Astrocyte (in vitro differentiated cells and primary cell): ENCODE measurements around the gene LZTS3. TPM values are rescaled to one million over a fixed set of nuclear protein-coding genes. Genes with fewer than 3 reads are reported as not detected.

Source experiments
- DNase-seq: peaks from one replicate; pipeline ENCODE4 v3.0.0-alpha.2; 2010; ENCODE audit warnings: low read depth
- FAIRE-seq: peaks from 2 replicates; lab custom pipeline; 2011; peaks lifted over from hg19 to GRCh38; lab: Jason Lieb, UNC
- H2AFZ ChIP-seq: 2 replicates; pipeline ENCODE4 v1.6.0; 2012; ENCODE audit warnings: low read depth, low read length, inconsistent platforms
- H3K27ac ChIP-seq: 2 replicates; pipeline ENCODE4 v1.5.1; 2011; ENCODE audit warnings: low read depth, low read length, inconsistent platforms
- H3K27me3 ChIP-seq: 2 replicates; pipeline ENCODE4 v1.6.0; 2011; ENCODE audit warnings: low read length, inconsistent platforms; ENCODE audit not compliant: insufficient read depth
- H3K36me3 ChIP-seq: 2 replicates; pipeline ENCODE4 v1.5.1; 2011; ENCODE audit warnings: low read length, inconsistent platforms; ENCODE audit not compliant: insufficient read depth
- H3K4me1 ChIP-seq: 2 replicates; pipeline ENCODE4 v1.5.1; 2011; ENCODE audit warnings: low read length, inconsistent platforms; ENCODE audit not compliant: insufficient read depth
- H3K4me2 ChIP-seq: 2 replicates; pipeline ENCODE4 v1.6.0; 2012; ENCODE audit warnings: low read length, inconsistent platforms
- H3K4me3 ChIP-seq: 2 replicates; pipeline ENCODE4 v1.5.1; 2011; ENCODE audit warnings: low read depth, mild to moderate bottlenecking, low read length, inconsistent platforms; ENCODE audit not compliant: insufficient read depth
- H3K79me2 ChIP-seq: 2 replicates; pipeline ENCODE4 v1.6.0; 2012; ENCODE audit warnings: mild to moderate bottlenecking, low read length, inconsistent platforms; ENCODE audit not compliant: insufficient read depth
- H3K9ac ChIP-seq: 2 replicates; pipeline ENCODE4 v1.6.0; 2012; ENCODE audit warnings: mild to moderate bottlenecking, low read length, inconsistent platforms
- H3K9me3 ChIP-seq: 2 replicates; pipeline ENCODE4 v1.5.1; 2012; ENCODE audit warnings: low read depth, mild to moderate bottlenecking, low read length, inconsistent platforms; ENCODE audit not compliant: insufficient read depth
- H4K20me1 ChIP-seq: 2 replicates; pipeline ENCODE4 v1.6.0; 2012; ENCODE audit warnings: low read length, inconsistent platforms; ENCODE audit not compliant: insufficient read depth
- H3K27ac Mint-ChIP-seq: one replicate; pipeline ENCODE4 v1.8.0; 2021; ENCODE audit warnings: mild to moderate bottlenecking, mixed read lengths; ENCODE audit not compliant: unreplicated experiment
- H3K27me3 Mint-ChIP-seq: one replicate; pipeline ENCODE4 v1.8.0; 2021; ENCODE audit warnings: low read depth, mixed read lengths; ENCODE audit not compliant: unreplicated experiment
- H3K36me3 Mint-ChIP-seq: one replicate; pipeline ENCODE4 v1.8.0; 2021; ENCODE audit warnings: low read depth, mixed read lengths; ENCODE audit not compliant: unreplicated experiment
- H3K4me1 Mint-ChIP-seq: one replicate; pipeline ENCODE4 v1.8.0; 2021; ENCODE audit warnings: low read depth, mixed read lengths; ENCODE audit not compliant: unreplicated experiment
- H3K4me3 Mint-ChIP-seq: one replicate; pipeline ENCODE4 v1.8.0; 2021; ENCODE audit warnings: mild to moderate bottlenecking, moderate library complexity, mixed read lengths; ENCODE audit not compliant: unreplicated experiment
- H3K9me3 Mint-ChIP-seq: one replicate; pipeline ENCODE4 v1.8.0; 2021; ENCODE audit warnings: mild to moderate bottlenecking, mixed read lengths; ENCODE audit not compliant: unreplicated experiment
- EZH2 ChIP-seq: IDR thresholded peaks from 2 replicates; pipeline ENCODE4 v1.6.1; 2012; ENCODE audit warnings: mild to moderate bottlenecking, low read length, inconsistent platforms; ENCODE audit not compliant: insufficient read depth
- total RNA-seq: library from RNA; stranded (reverse); gene quantifications from 2 replicates; pipeline ENCODE4 v1.2.1, GENCODE V29; 2021
- TF ChIP-seq, protein P1 (sequence below): IDR thresholded peaks from 2 replicates; pipeline ENCODE4 v1.5.1; 2011; ENCODE audit warnings: low read depth, mild to moderate bottlenecking, inconsistent platforms, low read length, moderate library complexity; ENCODE audit not compliant: insufficient read depth

Gene LZTS3
- total RNA-seq, 1 donor from 2014 or later, result 12.6 TPM

DNA sequence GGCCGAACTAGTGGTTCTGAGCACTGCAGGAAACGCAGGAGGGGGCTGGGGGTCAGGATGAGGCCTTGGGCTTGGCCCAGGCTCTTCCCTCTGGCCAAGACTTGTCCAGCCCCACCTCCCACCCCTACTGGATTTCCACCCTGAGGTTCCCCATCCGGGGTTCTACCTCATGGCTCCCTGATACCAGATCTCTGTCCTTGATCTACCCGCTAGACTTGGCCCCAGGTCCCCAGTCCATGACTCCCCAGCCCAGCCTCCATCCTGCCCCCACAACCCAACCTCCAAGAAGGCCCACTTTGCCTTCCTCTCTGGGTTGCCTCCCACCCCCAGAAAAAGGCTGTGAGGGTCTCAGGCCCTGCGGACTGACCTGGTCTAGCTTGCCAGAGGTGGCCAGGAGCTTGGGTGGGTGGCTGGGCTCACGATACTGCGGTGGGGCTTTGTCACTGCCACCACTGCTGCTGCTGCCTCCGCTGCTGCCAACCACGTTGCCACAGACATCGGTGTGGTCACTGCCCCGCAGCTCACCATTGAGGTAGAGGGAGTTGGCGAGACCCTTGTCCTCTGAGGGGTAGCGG is 6.9 kb downstream of the LZTS3 start:
- no peaks in the 10 kb centered on the region for H3K4me1 Mint-ChIP-seq
- Histone ChIP-seq H3K36me3 (no peaks in the 10 kb centered on the region), H3K4me2 (no peak overlapping the region), H2AFZ (no peak overlapping the region), H3K4me3 (no peak overlapping the region), H3K27me3 (peaks cover 7% of the 10 kb centered on the region), H3K4me1 (no peaks in the 10 kb centered on the region), H3K9ac (no peak overlapping the region), H4K20me1 (peaks cover 4% of the 10 kb centered on the region), H3K27ac (no peak overlapping the region), H3K9me3 (no peaks in the 10 kb centered on the region), H3K79me2 (no peaks in the 10 kb centered on the region)
- no peak overlapping the region for H3K27ac Mint-ChIP-seq
- no peaks in the 10 kb centered on the region for H3K9me3 Mint-ChIP-seq
- H3K36me3 Mint-ChIP-seq, result peaks cover 9% of the 10 kb centered on the region
- H3K4me3 Mint-ChIP-seq, result no peak overlapping the region
- FAIRE-seq (no peak), DNase-seq (no peak)
- TF ChIP-seq, protein P1, sequence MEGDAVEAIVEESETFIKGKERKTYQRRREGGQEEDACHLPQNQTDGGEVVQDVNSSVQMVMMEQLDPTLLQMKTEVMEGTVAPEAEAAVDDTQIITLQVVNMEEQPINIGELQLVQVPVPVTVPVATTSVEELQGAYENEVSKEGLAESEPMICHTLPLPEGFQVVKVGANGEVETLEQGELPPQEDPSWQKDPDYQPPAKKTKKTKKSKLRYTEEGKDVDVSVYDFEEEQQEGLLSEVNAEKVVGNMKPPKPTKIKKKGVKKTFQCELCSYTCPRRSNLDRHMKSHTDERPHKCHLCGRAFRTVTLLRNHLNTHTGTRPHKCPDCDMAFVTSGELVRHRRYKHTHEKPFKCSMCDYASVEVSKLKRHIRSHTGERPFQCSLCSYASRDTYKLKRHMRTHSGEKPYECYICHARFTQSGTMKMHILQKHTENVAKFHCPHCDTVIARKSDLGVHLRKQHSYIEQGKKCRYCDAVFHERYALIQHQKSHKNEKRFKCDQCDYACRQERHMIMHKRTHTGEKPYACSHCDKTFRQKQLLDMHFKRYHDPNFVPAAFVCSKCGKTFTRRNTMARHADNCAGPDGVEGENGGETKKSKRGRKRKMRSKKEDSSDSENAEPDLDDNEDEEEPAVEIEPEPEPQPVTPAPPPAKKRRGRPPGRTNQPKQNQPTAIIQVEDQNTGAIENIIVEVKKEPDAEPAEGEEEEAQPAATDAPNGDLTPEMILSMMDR, result no peak
- no peak for TF ChIP-seq EZH2
- peaks cover 14% of the 10 kb centered on the region for H3K27me3 Mint-ChIP-seq

DNA sequence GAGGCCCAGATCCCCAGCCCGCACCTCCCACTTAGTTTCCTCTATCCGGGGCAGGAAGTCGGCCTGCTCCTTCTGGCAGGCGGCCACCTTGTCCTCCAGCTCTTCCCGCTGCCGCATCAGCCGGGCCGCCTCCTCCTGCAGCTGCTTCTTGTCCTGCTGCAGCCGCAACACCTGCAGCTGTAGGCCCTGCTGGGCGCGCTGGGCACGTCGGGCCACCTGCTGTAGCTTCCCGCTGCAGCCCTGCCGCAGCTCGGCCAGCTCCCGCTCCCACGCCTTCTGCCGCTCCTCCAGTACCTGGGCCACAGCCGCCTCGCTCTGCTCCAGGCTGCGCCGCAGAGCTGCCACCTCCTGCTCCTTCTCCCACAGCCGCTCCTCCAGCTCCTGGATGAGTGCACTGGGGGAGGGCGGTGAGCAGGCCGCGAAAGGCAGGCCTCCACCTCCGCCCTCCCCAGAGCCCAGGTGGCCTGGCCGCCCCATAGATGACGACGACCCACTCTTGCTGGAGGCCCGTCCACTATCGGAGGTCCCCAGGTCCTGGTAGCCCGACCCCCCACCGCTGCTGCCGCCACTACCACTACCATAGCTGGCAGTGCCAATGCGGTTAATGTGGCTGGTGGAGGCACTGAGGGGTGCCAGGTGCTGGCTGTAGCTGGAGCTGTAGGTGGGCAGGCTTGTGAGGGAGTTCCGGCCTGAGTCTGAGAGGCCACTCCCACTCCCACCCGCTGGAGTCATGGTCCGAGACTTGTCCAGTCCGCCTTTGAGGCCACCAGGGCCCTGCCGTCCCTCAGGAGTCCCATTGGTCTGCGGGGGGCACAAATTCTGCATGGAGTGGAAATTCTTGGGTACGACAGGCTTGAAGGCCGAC is 7.6 kb downstream of the LZTS3 start:
- H3K9me3 Mint-ChIP-seq, result no peaks in the 10 kb centered on the region
- Histone ChIP-seq H3K27me3 (peaks cover 7% of the 10 kb centered on the region), H3K27ac (no peak overlapping the region), H3K9me3 (no peaks in the 10 kb centered on the region), H3K36me3 (no peaks in the 10 kb centered on the region), H3K9ac (no peak overlapping the region), H3K4me1 (no peaks in the 10 kb centered on the region), H4K20me1 (peaks cover 4% of the 10 kb centered on the region), H3K79me2 (no peaks in the 10 kb centered on the region), H2AFZ (no peak overlapping the region), H3K4me2 (no peak overlapping the region), H3K4me3 (no peak overlapping the region)
- no peak for FAIRE-seq
- H3K4me3 Mint-ChIP-seq, result no peak overlapping the region
- no peak for TF ChIP-seq EZH2
- H3K27ac Mint-ChIP-seq, result no peak overlapping the region
- no peaks in the 10 kb centered on the region for H3K4me1 Mint-ChIP-seq
- peaks cover 9% of the 10 kb centered on the region for H3K36me3 Mint-ChIP-seq
- no peak for DNase-seq
- peaks cover 14% of the 10 kb centered on the region for H3K27me3 Mint-ChIP-seq

DNA sequence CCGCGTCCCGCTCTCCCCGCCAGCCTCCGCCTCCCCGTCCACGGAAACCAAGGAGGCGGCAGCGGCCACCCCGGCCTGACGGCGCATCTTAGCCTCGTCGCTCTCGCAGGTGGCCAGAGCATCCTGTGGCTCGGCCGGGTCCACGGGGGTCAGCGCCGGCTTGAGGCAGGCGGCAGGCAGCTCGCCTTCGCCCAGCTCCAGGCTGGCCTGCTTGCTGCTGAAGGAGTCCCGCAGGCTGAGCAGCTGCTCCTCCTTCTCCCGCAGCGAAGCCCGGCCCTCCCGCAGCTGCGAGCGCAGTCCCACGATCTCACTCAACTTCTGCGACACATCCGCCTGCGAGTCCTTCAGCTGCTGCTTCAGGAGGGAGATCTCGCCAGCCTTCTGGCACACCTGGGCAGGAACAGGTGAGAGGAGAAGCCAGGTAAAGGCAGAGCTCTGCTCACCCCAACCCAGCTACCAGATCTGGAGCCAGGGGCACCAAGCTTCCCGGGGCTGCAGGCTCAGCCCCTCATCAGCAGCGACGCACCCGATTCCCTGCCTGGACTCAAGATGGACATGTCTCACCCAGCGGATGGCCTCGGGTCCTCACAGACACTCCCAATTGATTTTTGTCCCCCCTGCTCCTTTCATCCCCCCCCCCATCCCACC is 8.5 kb downstream of the LZTS3 start:
- H3K4me3 ChIP-seq, result no peak overlapping the region
- Mint-ChIP-seq H3K27ac (no peak overlapping the region), H3K9me3 (no peaks in the 10 kb centered on the region), H3K4me1 (no peaks in the 10 kb centered on the region), H3K4me3 (no peak overlapping the region), H3K27me3 (peaks cover 13% of the 10 kb centered on the region), H3K36me3 (peaks cover 9% of the 10 kb centered on the region)
- no peaks in the 10 kb centered on the region for H3K4me1 ChIP-seq
- H3K27me3 ChIP-seq, result peaks cover 7% of the 10 kb centered on the region
- H3K27ac ChIP-seq, result no peak overlapping the region
- DNase-seq (no peak), FAIRE-seq (no peak)
- H2AFZ ChIP-seq, result no peak overlapping the region
- no peaks in the 10 kb centered on the region for H3K36me3 ChIP-seq
- peaks cover 4% of the 10 kb centered on the region for H4K20me1 ChIP-seq
- no peak overlapping the region for H3K9ac ChIP-seq
- peaks cover 2% of the 10 kb centered on the region for H3K79me2 ChIP-seq
- H3K9me3 ChIP-seq, result no peaks in the 10 kb centered on the region
- TF ChIP-seq, protein P1, result no peak
- no peak overlapping the region for H3K4me2 ChIP-seq
